Uterus (tissue), 2 donors: ENCODE results near the gene ATP4A.

Experiments used
- POLR2A ChIP-seq, 2 donors: fragments of 450-650 bp; IDR thresholded peaks; one replicate each; pipeline ENCODE4 v1.6.1; 2016; ENCODE audit warnings: antibody characterized with exemption in 2 of 2, mild to moderate bottlenecking in 1 of 2, moderate library complexity in 1 of 2
- TF ChIP-seq, protein P1 (sequence below), 4 experiments: fragments of 200-600 bp in 2 of 4; fragments of 450-650 bp in 2 of 4; sonication (generic) in 2 of 4; IDR thresholded peaks; one replicate each; pipeline ENCODE4 v1.5.1; 2016 to 2019; ENCODE audit warnings: antibody characterized with exemption in 4 of 4, mild to moderate bottlenecking in 2 of 4, moderate library complexity in 1 of 4

- TF ChIP-seq POLR2A (IDR thresholded peaks at IDR 0.05) = no peak
- TF ChIP-seq, protein P1, sequence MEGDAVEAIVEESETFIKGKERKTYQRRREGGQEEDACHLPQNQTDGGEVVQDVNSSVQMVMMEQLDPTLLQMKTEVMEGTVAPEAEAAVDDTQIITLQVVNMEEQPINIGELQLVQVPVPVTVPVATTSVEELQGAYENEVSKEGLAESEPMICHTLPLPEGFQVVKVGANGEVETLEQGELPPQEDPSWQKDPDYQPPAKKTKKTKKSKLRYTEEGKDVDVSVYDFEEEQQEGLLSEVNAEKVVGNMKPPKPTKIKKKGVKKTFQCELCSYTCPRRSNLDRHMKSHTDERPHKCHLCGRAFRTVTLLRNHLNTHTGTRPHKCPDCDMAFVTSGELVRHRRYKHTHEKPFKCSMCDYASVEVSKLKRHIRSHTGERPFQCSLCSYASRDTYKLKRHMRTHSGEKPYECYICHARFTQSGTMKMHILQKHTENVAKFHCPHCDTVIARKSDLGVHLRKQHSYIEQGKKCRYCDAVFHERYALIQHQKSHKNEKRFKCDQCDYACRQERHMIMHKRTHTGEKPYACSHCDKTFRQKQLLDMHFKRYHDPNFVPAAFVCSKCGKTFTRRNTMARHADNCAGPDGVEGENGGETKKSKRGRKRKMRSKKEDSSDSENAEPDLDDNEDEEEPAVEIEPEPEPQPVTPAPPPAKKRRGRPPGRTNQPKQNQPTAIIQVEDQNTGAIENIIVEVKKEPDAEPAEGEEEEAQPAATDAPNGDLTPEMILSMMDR (IDR thresholded peaks at IDR 0.05) = no peak
Measured at GRCh38 chr19:35542209-35542608, 21.2 kb downstream of the ATP4A start.
